ENCODE measurements around the gene WAC.

GRCh38 chr10:28644647-28645046, 111.7 kb downstream of the WAC start:
- TF ChIP-seq CTCF (IDR thresholded peaks at IDR 0.05) (no peak), POLR2A (IDR thresholded peaks at IDR 0.05) (no peak)
